Amniotic epithelial cell (primary cell): ENCODE measurements around the gene FADS1.

ENCODE experiments used
- DNase-seq: peaks from one replicate; pipeline ENCODE4 v3.0.0-alpha.2; 2010; ENCODE audit warnings: low read depth

FADS1 gene

DNA sequence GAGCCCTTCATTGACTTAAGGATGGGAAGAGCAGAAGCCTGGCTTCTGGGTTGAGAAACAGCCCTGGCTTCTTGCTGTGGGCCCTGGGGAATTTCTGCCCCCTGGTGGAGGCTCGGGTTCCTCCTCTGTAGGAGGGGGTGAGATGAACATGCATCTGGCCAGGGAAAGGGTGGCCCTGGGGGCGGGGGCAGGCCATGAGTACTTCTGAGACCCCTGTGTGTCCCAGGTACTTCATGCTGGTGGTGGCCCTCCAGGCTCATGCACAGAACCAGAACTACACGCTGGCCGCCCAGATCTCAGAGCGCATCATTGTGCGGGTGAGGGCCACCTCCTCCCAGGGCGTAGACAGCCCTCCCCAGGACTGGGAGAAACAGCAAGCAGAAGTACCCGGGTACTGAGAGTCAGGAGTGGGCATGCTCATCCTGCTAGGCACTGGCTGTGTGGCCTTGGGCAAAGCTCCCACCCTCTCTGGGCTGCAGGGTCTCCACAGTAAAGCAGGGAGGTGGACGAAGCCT is 40.2 kb downstream of the FADS1 start:
- DNase-seq, result peak; percentile 79

- DNase-seq, result peak; percentile 60
Measured at GRCh38 chr11:61775606-61776554, 40.9 kb downstream of the FADS1 start.

GRCh38 chr11:61775106-61775505 is 41.7 kb downstream of the FADS1 start:
- no peak for DNase-seq

GRCh38 chr11:61774411-61774810 is 42.4 kb downstream of the FADS1 start:
- no peak for DNase-seq

GRCh38 chr11:61773809-61774208 is 43.0 kb downstream of the FADS1 start:
- no peak for DNase-seq

GRCh38 chr11:61773356-61773755 is 43.4 kb downstream of the FADS1 start:
- DNase-seq, result peak; percentile 55

DNA sequence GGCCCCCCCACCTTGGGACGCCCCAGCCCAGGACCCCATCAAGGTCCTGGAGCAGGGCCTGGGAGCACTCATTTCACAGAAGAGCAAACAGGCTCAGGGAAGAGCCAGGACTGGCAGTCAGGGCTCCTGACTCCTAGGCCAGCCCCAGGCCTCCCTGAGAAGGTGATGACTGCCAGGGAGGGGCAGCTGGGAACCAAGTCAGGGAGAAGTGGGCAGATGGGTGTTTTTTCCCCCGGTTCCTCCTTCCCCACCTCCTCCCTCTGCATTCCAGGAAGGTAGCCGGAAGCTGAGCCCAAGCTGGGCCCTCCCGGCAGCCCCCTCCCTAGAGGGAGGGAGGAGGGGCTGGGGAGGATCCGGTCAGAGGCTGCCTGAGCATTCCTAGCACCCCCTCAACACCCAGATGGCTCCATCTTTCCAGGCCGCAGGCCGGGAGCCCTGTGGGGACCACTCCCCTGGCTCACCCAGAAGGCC is 44.8 kb downstream of the FADS1 start:
- peak; percentile 45 for DNase-seq

GRCh38 chr11:61771195-61771894 is 45.5 kb downstream of the FADS1 start:
- DNase-seq, result no peak

DNA sequence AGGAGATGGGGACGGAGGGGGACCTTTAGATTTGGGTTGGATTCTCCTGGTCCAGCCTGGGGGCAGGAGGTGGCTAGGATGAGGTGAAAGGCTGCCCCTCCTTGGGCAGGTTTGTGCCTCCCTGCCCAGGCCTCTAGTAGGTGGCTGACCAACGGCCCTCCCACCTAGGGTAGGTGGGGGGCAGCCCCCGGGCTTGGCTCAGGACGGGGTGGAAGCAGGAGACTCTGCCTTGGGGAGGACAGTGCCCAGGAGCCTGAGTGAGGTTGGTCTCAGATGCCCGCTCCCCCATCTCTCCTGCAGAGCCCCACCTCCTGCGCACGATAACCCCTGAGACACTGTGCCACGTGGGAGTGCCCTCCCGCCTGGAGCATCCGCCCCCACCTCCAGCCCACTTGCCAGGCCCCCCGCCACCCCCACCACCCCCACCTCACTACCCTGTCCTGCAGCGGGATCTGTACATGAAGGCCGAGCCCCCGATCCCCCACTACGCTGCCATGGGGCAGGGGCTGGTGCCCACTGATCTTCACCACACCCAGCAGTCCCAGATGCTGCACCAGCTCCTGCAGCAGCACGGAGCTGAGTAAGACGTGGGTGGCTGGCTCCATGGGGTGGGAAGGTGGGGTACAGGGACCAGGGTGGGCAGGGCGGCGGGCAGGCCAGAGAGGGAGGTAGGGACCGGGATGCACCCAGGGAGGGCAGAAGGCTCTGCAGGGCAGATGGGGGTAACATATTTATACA is 46.7 kb downstream of the FADS1 start:
- DNase-seq, result no peak

DNA sequence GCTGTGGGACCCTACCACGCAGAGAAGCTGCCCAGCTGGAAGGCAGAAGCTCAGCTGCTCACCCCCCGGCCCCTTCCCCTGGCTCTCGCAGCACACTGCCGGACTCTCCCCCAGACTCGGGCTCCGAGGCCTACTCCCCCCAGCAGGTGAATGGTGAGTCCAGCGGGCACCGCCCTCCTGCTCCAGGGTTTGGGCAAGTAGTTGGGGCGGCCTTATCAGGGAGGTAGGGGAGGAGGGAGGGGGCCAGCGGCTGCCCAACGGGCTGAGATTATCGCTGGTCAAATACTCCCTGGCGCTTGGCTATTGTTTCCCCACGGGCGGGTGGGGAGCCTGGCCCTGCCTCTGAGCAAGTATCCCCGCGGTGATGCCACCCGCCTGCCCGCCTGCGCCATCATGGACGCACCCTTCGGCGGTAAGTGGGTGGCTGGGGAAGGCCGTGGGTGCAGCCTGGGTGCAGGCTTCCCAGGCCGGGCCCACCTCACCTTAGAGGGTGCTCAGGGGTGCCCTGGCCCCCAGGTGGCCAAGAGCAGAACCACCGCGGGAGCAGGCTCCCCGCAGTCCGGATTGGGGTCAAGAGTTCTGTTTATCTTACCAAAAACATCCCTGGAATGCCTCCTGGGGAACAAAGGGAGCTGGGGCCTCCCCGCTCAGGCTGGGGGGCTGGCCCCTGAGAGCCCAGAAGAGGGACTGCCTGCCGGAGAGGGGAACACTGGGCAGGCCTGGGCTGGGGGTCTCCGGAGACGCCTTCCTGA is 47.5 kb downstream of the FADS1 start:
- peak; percentile 81 for DNase-seq

GRCh38 chr11:61768376-61769076 is 48.3 kb downstream of the FADS1 start:
- DNase-seq, result no peak

DNA sequence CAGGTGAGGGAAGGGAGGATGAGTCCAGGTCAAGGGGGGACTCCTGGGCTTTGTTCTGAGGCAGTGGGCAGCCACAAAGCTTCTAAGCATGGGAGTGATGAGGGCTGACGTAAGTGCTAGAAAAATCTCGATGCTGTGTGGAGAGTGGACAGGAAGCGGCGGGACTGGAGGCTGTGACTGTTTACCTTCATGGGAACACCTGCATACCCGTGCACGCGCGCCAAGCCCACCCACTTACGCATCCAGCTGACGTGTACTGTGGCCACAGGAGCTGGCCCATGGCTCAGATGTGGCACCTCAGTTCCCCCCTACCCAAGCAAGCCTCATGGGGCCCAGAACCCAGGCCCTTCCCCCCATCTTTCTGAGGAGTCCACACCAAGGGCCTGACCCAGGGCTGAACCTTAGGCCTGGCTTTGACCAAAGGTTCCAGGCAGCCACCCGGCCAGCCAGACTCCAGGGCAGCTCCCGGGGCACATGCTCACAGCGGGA is 50.4 kb downstream of the FADS1 start:
- peak; percentile 97 for DNase-seq

DNA sequence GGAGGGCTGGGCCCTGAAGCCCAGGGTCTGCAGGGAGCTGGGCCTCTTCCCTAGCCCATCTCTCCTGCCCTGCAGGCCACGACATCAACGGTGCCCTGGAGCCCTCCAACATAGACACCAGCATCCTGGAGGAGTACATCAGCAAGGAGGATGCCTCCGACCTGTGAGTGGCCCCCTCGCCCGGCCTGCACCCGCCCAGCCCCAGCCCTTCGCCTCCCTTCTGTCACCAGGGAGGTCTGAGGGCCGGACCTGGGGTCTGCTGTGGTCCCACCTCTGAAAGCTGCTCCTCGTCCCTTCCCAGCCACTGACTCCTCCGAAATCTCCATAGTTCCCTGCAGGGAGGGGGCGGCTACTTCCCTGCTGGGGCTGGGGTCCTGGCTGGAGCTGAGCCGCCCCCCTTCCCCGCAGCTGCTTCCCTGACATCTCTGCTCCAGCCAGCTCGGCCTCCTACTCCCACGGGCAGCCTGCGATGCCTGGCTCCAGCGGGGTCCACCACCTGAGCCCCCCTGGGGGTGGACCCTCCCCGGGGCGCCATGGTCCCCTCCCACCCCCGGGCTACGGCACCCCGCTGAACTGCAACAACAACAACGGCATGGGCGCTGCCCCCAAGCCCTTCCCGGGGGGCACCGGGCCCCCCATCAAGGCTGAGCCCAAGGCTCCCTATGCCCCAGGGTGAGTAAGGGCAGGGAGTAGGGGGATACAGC is 51.1 kb downstream of the FADS1 start:
- DNase-seq, result no peak

DNA sequence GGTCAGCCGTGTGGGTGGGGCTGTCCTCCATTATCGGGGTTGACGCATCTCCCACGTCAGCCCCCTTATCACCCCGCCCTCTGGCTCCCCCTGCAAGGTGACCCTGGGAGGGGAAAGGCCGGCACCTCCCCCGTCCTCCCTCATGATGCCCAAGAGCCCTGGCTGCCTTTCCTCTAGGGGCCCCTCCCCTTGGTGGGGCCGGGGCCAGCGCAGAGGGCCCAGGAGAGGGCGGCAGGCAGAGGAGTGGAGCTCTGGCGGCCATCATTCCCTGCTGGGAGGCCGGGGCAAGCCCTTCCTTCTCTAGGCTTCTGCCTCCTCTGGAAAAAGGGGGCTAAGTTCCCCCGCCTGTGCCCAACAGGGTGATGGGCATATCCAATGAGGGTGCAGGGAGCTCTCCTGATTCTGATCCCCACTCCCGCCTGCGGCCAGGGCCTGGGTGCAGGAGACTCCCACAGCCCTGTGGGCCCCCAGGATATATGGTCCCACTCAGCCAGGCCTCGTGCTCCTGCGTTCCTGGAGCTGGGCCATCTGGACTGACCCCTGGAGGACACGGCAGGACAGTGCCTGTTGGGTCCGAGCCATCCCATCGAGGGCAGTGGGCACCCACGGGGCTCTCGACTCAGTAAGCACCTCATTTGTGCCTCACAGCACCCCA is 52.1 kb downstream of the FADS1 start:
- DNase-seq, result peak; percentile 97

- peak; percentile 49 for DNase-seq
Measured at GRCh38 chr11:61763930-61764605, 52.7 kb downstream of the FADS1 start.

DNA sequence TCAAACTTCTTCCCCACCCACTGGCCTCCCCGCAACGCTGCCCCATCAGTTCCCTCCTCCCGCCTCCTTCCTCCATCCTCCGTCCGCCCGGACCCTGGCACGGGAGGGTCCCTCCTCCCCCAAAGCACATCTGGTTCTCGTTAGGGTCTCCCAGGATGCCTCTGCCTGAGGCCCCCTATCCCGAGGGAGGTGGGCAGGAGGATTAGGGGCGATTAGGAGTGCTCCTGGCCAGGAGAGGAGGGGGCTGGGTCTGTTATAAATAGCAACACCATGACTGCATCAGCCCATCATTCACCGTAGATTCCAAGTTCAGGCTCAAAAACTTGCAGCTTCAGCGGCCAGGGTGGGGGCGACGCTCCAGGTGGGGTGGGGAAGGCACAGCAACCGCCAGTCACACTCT is 54.0 kb downstream of the FADS1 start:
- peak; percentile 81 for DNase-seq

DNA sequence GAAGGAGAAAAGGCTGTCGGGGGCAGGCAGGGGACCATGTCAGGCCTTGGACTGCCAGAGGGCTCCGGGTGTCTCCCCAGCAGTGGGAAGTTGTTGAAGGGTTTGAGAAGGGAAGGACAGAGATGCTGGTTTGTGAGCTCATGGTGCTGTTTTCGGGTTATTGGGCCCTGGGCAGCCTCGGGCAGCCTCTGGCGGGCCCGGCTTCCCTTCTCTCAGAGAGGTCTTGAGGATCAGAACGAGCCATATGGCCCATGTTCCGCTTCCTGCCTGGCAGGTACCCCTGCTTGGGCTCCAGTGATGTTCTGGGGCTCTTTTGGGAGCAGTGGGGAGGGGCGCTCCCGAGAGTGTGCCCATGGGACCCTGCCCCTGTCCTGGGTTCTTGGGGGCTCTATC is 54.6 kb downstream of the FADS1 start:
- no peak for DNase-seq

GRCh38 chr11:61761440-61762222 is 55.2 kb downstream of the FADS1 start:
- DNase-seq, result peak; percentile 34
